Measurements from ENCODE around the gene UPK1A.

The UPK1A gene

DNA sequence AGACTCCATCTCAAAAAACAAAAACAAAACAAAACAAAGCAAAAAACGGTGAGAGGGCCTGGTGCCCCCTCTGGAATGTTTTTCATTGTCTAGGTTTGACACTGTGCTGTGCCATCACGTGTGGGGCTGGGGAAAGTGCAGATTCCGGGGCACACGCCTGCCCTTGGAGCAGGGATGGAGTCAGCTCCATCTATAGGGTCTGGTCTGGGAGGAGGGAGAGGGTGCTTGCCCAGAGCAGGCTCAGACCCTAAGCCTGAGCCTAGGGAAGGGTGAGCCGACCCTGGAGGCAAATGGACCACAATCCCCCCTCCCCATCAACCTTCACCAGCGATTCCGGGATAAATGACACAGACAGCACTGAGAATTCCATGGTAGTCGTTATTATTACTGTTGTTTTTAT is 27.1 kb downstream of the UPK1A start:
- DNase-seq: no peak

DNA sequence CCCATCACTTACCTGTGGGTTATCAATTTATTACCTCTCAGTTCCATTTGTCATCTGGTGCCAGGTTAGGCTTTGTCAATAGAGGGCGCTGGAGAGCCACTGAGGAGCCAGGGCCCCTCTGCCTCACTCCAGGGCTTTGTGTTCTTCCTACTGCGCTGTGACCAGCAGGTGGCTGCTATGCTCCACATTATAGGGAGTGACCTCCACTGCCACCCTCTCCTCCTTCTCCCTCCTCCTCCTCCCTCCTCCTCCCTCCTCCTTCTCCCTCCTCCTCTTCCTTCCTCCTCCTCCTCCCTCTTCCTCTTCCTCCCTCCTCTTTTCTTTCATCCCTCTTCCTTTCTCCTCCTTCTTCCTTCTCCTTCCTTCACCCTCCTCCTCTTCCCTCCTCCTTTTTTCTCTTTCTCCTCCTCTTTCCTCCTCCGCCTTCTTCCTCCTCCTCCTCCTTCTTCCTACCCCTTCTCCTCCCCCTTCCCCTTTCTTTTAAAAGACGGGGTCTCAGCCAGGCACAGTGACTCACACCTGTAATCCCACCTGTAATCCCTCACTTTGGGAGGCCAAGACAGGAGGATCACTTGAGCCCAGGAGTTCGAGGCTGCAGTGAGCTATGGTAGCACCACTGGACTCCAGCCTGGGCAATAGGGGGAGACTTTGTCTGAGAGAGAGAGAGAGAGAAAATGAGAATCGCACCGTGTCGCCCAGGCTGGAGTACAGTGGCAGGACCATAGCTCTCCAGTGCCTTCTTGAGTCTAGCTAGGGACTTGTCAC is 27.7 kb downstream of the UPK1A start:
- DNase-seq: peak; percentile 88

DNA sequence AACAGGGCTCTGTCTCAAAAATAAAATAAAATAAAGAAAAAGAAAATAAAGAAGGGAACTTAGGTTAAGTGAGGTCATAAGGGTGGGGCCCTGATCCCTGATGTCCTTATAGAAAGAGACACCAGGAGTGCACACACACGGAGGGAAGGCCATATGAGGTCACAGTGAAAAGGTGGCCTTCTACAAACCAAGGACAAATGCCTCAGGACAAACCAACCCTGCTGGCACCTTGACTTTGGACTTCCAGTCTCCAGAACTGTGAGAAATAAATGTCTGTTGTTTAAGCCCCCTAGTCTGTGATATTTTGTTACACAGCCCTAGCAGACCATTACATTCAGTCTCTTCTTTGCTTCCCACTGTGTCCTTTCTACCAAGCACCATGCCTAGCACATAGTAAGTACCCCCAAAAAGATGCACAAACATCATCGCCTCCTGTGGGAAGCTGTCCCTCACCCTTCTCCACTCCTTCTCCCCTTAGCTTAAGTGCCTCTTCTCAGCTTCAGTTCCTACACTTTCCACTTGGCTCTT is 29.6 kb downstream of the UPK1A start:
- DNase-seq: no peak

DNA sequence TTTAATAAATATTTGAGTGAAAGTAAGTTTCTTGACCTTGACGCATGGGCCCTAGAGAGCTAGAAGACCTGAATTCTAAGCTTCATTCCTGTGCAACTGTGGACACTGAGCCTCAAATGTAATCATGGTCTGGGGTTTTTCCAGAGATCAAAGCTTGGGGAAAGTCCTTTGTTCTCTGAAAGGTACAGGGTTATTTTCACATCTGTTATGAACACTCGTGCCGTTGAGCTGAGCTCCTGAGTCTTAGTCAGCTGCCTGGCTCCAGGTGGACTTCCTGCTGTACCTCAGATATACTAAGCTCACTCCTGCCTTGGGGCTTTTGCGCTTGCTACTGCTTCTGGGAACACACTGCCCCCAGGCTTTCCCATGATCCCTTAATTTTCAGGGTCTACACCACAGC is 30.5 kb downstream of the UPK1A start:
- DNase-seq: no peak

DNA sequence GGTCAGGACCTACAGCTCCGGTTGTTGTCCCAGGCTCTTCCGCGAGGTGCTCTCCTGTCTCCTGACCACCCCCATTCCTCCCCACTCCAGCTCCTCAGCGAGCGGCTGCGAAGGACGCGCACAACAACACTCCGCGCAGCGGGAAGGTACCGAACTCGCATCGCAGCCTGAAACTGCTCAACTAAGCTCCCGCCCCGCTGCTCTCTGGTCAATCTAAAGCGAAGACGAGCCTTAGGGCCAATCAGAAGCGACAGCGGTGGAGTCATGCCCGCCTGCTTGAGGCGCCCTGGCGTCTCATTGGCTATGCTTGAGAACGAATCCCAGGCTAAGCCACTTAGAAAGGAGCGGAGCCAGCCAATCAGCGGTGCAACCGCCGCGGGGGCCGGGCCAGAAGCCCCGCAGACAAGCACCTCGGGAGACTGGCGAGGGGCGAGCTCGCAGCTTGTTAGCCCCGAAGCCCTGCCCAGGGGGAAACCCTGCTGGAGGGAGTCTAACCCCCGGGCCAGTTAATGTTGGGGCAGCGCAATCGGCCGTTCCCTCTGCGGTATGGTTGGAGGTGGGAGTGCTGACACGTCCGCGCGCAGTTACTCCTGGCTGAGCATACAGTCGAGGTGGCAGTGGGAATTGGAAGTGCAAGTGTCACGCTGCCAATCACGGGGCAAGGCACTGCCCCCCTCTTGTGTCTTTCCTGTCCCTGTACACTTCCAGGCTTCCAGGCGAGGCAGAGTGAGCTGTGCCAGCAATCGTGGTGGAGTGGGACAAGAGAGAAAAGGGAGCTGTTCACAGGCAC is 36.1 kb downstream of the UPK1A start:
- DNase-seq: peak; percentile 94

DNA sequence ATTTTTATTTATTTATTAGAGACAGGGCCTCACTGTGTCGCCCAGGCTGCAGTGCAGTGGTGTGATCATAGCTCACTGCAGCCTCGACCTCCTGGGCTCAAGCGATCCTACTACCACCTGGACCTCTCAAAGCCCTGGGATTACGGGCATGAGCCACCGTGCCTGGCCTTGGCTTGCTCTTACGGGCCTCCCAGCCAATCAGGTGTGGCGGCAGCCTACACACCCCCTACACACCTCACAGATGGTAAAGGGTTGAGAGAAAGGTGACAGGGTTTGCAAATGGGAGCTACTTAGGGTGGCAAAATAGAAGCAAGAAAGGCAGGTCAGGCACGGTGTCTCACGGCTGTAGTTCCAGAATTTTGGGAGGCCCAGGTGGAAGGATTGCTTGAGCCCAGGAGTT is 37.0 kb downstream of the UPK1A start:
- peak; percentile 11 for DNase-seq

DNA sequence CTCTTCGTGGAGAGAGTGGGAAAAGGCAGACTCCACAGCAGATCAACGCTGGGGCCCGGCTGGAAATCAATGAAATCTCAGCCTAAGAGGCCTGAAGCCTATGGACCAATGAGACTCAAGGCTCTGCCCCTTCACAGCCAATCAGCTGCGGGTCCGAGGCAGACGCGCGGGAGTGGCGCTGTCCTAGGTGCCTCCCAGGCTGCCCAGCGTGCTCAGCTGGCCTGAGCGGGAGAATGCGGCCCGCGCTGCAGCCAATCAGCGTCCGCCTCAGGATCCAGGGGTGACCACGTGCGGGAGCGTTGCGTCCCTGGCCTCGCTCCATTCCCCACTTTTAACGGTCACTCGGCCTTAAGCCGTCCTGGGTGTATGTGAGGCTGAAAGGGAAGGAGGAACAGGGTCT is 37.9 kb downstream of the UPK1A start, which contains the start of gene ZBTB32:
TSS of gene ZBTB32 (plus strand) at position 341 of the 400 bp plus-strand sequence. CDS start 10,069 bp downstream, outside the sequence.
- no peak for DNase-seq

DNA sequence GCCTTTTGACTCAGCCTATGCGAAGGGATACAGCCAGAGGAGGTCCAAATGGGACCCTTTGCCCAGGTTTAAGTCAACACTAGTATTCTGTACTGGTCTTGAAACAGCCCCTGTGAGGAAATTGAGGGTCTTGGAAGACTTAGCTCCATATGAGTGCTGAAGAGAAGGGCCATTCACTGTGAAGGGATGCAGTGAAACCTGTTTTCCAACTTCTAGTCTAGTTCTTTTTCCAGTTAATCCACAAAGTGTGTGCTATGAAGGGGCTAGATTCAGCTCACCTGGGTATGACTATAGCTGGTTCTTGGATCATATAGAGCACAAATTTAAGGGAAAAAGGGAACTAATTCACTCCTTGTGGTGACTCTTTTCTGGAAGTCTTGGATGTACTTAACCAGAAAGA is 42.1 kb downstream of the UPK1A start:
- no peak for DNase-seq

DNA sequence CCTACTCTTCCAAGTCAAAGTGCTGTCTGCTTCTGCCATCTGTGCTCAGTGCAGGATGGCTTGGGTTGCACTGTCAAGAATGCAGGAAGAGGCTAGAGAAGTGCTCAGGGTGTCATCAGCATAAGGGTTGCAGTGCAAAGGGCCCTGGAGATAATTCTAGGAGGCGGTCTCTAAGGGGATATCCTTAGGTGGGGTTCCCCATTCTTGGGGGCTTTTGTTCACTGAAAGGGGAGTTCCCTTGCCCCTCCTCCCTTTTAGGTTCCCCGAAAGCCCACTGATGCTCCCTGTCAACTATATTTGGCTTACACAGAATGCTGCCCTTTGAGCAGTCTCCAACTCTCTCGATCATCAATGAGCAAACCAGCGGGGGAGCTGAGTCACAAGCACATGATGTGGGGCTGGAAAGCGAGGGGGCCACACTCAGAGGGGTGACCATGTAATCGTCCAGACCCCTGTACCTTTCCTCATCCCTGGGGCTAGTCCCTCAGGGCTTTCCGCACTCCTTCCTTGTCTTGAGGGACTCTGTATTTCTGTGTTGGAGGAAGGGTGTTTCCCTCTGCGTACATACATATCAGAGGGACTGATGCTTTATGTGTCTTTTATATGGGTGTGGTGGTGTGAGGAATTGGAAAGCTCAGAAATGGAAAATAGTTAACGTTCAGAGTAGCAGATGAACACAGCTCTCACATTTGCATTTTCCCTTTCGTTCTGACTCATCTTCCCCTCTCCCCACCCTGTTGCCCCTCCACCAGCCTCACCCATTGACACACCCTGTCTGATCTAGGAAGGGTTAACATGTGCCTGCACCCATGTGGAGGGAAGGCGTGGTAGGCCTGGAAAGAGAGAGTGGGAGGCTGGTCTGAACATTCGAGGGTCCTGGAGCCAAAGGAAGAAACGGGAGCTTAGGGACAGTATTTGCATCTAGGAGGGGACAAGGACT is 44.7 kb downstream of the UPK1A start:
- DNase-seq: no peak

DNA sequence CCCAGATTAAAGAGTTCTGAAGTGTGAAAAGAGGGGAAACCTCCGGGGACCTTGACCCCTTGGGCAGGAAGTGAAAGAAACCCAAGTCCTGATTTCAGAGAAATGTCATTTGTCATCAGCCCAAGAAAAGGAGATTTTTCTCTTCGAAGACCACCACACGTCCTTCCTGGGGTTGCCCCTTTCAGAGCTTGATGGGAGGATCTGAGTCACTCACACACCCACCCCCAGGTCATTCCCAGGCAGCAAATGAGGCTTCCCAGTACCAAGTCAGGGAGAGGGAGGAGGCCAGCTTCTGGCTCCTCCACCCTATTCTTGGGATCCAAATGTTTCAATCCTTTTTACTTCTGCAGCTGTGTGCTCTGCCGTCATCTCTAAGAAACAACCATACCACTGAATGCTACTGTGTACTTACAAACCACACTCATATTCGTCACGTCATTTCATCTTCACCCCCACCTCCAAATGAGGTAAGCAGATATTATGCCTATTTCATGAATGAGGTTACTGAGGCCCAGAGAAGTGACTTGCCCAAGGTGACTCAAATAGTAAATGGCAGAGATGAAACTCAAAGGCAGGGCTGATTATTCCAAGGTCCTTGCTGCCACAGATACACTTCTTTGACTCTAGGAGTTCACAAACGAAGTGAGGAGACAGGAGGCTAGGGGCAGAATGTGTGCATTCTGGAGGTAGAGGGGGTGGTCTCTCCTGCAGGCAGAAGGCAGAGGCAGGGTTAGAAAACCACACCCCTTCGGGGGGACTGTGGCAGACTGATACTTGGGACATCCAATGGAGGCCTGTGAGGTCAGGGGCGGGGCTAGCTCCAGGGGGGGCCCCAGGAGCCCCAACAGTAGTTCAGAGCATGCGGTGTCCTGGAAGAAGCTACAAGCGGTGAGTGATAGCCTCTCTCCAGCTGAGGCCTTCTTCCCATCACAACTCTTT is 46.5 kb downstream of the UPK1A start:
- DNase-seq: no peak

DNA sequence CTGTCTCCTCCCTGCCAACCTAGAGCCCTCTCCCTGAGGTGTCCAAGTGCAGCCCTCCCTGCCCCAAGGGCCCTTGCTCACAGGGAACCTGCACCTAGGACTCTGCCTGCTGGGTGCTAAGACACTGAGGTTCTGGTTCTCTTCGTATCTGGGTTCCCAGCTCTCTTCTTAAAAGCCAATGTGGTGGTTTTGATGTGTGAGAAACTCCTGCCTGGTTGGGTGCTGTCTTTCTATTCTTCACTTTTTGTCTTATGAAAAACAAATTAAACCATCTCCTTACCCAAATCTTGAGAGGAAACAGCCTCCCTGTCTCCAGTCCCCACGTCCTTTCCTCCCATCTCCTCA is 47.2 kb downstream of the UPK1A start:
- DNase-seq: no peak

DNA sequence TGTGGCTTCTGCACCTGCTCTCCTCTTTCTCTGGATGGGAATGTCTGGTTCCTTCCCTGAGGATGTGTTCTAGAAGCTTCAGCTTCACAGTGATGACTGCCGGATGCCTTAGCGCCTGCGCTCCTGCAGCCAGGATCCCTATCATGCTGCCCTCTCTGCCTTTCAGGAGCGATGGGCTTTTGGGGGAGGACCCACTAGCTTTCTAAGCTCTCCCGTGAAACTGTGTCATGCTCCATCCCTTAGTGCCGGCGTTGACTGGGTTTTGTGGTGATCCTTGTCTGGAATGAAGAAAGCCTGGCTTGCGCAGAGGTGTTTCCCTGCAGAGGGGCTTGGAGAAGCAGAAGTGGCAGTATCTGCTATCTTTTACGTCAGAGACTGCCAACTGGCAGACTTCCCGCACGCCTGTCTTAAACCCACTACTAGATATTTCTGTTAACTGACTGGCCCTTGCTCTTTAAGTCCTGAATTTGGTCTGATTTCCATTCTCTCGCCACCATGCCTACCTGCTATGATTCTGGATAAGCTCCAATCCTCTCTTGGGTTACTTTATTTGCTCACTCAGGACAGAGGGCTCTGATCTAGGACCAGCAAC is 47.7 kb downstream of the UPK1A start:
- no peak for DNase-seq

DNA sequence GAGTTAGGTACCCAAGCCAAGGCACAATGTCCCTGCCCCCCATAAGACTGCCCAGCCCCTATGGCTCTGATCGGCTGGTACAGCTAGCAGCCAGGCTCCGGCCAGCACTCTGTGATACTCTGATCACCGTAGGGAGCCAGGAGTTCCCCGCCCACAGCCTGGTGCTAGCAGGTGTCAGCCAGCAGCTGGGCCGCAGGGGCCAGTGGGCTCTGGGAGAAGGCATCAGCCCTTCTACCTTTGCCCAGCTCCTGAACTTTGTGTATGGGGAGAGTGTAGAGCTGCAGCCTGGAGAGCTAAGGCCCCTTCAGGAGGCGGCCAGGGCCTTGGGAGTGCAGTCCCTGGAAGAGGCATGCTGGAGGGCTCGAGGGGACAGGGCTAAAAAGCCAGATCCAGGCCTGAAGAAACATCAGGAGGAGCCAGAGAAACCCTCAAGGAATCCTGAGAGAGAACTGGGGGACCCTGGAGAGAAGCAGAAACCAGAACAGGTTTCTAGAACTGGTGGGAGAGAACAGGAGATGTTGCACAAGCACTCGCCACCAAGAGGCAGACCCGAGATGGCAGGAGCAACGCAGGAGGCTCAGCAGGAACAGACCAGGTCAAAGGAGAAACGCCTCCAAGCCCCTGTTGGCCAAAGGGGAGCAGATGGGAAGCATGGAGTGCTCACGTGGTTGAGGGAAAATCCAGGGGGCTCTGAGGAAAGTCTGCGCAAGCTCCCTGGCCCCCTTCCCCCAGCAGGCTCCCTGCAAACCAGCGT is 48.5 kb downstream of the UPK1A start:
- DNase-seq: peak; percentile 14

DNA sequence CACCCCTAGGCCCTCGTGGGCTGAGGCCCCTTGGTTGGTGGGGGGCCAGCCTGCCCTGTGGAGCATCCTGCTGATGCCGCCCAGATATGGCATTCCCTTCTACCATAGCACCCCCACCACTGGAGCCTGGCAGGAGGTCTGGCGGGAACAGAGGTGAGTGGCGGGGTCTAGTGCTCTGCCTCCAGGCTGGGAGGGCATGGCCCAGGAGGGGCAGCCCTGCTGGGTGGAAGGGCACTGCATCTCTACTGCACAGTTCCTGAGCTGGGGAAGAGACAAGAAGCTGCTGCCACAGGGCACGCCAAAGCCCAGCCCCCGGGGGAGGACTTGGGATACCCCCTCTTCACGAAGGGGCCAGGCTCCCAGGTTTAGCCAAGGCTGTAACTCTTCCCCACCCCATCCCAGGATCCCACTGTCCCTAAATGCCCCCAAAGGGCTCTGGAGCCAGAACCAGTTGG is 49.1 kb downstream of the UPK1A start:
- DNase-seq: no peak

DNA sequence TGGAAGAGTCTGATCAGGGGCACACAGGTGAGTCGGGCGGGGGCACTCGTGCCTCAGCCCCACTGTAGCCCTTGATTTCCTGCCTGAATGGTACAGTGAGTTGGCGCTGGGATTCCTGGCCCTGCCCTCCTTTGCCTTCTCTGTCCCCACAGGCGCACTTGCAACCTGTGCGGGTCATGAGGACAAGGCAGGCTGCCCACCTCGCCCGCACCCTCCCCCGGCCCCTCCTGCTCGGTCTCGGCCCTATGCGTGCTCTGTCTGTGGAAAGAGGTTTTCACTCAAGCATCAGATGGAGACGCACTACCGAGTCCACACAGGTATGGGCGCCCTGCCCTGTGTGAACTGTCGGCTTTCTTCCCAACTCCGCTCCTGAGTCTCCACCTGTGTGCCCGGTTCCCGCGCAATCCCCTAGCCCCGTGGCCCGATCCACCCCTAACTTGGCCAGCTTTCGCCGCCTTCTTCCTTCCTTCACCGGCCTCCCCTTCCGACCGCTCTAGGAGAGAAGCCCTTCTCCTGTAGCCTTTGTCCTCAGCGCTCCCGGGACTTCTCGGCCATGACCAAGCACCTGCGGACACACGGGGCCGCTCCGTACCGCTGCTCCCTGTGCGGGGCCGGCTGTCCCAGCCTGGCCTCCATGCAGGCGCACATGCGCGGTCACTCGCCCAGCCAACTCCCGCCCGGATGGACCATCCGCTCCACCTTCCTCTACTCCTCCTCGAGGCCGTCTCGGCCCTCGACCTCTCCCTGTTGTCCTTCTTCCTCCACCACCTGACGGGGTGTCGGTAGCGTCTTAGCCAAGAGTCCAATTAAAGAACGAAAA is 49.9 kb downstream of the UPK1A start:
- DNase-seq: peak; percentile 5

DNA sequence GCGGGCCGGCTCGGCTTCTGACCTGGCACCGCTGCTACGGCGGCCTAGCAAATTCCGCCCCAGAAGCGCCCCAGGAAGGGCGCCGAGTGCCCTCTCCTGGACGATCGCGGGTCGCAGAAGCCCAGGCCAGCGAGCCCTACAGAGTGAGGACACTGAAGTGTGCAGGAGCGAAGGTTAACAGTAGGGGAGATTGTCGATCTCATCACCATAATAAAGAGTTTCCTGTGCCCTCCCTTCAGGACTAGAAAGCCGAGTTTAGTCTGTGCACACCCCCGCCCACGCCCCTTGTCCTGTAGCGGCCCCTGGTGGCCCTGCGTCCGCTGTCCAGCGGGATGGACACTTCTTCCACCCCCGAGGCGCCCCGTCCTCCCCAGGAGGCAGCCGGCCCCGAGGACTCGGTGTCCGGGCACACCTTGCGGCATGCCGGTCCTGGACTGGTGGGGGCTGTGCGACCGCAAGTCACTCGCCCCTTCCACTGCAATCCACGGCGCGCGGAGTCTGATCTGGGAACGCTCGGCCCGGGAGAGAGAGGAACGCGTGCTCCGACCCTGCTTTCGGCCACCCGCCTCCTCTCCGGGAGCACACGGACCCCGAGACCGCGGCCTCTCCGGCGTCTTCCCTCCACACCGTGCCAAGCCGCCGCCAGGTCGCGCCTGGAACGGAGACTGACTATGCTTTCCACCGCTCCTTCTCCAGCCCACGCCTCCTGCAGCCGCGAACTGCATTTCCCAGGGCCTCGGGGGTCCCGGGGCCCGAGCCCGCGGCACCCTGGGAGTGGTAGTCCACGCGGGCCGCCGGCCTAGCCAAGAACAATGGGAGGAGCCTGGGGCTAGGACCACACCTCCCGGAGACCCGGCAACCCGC is 50.7 kb downstream of the UPK1A start:
- peak; percentile 95 for DNase-seq

DNA sequence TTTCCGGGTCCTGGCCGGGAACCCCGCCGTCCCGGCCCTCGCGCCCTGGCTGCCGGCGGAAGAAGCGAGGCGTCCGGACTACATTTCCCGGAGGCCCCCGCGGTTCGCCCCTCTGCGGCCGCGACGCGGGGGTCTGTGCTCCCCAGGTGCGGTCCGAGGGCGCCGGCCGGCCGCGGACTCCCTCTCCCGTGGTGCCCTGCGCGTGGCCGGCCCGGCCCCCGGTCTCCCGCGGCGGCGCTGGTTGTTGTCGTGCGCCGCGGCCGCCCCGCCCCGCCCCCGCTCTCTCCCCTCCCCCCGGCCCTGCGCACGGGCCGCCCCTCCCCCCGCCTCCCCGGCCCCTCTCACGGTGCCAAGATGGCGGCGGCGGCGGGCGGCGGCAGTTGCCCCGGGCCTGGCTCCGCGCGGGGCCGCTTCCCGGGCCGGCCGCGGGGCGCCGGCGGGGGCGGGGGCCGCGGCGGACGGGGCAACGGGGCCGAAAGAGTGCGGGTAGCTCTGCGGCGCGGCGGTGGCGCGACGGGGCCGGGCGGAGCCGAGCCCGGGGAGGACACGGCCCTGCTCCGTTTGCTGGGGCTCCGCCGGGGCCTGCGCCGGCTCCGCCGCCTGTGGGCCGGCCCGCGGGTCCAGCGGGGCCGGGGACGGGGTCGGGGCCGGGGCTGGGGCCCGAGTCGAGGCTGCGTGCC is 51.5 kb downstream of the UPK1A start, which contains the start of gene KMT2B:
TSS of gene KMT2B (plus strand) at position 339 of the 680 bp plus-strand sequence. CDS start at position 355, 16 bp downstream.
- DNase-seq: no peak

Data from RPMI8226 (cell line).